Measurements from ENCODE around the gene MAFG.
A peak's percentile ranks its signal among the peaks of the same experiment; 100 is the strongest.

MAFG gene

DNA sequence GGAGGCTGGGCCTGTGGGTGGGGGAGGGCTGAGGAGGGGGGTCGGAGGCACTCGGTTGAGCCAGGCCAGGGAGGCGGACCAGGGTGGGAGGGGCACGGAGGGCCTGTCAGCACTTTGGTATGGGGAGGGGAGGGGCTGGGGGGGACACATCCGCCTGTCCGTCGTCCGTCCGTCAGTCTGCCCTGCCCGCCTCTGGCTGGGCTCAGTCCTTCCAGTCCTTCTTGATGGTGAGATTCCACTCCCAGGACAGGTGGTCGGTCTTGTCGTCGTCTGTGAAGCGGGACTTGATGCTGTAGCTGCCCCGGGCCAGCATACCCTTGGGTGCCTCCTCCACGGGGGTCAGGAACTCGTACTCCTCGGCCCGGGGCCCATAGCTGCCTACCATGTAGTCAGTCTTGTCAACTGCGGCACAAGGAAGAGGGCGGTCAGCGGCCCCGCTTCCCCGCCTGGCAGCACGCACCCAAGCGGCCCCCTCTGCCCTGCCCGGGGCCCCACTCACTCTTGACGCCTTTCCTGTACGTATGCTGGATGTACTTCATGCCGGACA, 58.8 kb downstream of the MAFG start:
- DNase-seq (ENCODE audit: low read depth), result peak; percentile 91
